ENCODE measurements around the gene BTN1A1. TPM values are rescaled to one million over a fixed set of nuclear protein-coding genes. Genes with fewer than 3 reads are reported as not detected.

BTN1A1 gene
- polyA plus RNA-seq, 2 of the 4 experiments (the other 2 are of a cell fraction) = not detected

- TF ChIP-seq PBX3 (IDR thresholded peaks at IDR 0.05) = no peak
- TF ChIP-seq RFX5 (IDR thresholded peaks at IDR 0.05) = no peak
- no peak for TF ChIP-seq KDM5A (IDR thresholded peaks at IDR 0.05)
- peak; percentile 35; the same call in 1 of the 2 replicates for TF ChIP-seq FOXS1 (CRISPR knock-in tag; IDR thresholded peaks at IDR 0.05)
- no peak for TF ChIP-seq FOSL2 (IDR thresholded peaks at IDR 0.05)
- no peak for TF ChIP-seq FOSL2 (CRISPR knock-in tag; IDR thresholded peaks at IDR 0.05)
- peak; percentile 82 for TF ChIP-seq ATOH8 (CRISPR knock-in tag; IDR thresholded peaks at IDR 0.05; ENCODE audit: low read depth)
- no peak for TF ChIP-seq HEYL (CRISPR knock-in tag; IDR thresholded peaks at IDR 0.05)
Observed at GRCh38 chr6:26520237-26520849, 20.2 kb downstream of the BTN1A1 start (continued).

GRCh38 chr6:26520850-26521599 is 20.9 kb downstream of the BTN1A1 start:
- DNase-seq (ENCODE audit: low read depth in 1 of 2, low spot score in 1 of 2) = peak; percentile 52 to 81
- ChIA-PET CTCF (interaction anchor here (0.6 to 2.2 kb wide), 5 partner anchors 10 to 180 kb away, joined by 3 to 9 read pairs (median 4); no protein-coding TSS in a partner anchor), POLR2A (interaction anchor here (0.7 to 1.0 kb wide), 4 partner anchors 12 to 185 kb away, joined by 3 to 8 read pairs (median 4); no protein-coding TSS in a partner anchor)
- TF ChIP-seq NPAS2 (CRISPR knock-in tag; IDR thresholded peaks at IDR 0.05; ENCODE audit: borderline replicate concordance) (no peak), JUN (IDR thresholded peaks at IDR 0.05) (peak in 1 of 2 experiments; percentile 44; a peak in 1 of 5 replicates), SREBF2 (IDR thresholded peaks at IDR 0.05) (peak; percentile 49), HMGXB4 (CRISPR knock-in tag; IDR thresholded peaks at IDR 0.05; ENCODE audit: borderline replicate concordance) (peak; percentile 74; the same call in 1 of the 2 replicates), POLR2A (IDR thresholded peaks at IDR 0.05; ENCODE audit: low read length) (peak; percentile 67)
- H3K4me3 ChIP-seq = peak overlapping the region; percentile 48
- under 1% methylated on average over 19 of the region's 49 CpGs for WGBS (ENCODE audit: missing lambda C conversion rate)
- FAIRE-seq = no peak
- no peaks in the 10 kb centered on the region for H3K9me3 ChIP-seq
- peaks cover 28% of the 10 kb centered on the region for H3K4me1 ChIP-seq
- peak; percentile 74 to 85 for ATAC-seq
- H3K27ac ChIP-seq = peak overlapping the region; percentile 99
- H3K4me2 ChIP-seq = peak overlapping the region; percentile 80

GRCh38 chr6:26521600-26522391 is 21.7 kb downstream of the BTN1A1 start:
- 3% methylated on average over 6 of the region's 74 CpGs for WGBS (ENCODE audit: missing lambda C conversion rate)
- FAIRE-seq (no peak), ATAC-seq (peak; percentile 93 to 96), DNase-seq (ENCODE audit: low read depth in 1 of 2, low spot score in 1 of 2) (peak; percentile 71 to 90)
- peak overlapping the region; percentile 80 for H3K4me2 ChIP-seq
- CTCF ChIA-PET = interaction anchor here (0.6 to 2.2 kb wide), 6 partner anchors 9 to 180 kb away, joined by 3 to 9 read pairs (median 4); no protein-coding TSS in a partner anchor
- H3K9me3 ChIP-seq = no peaks in the 10 kb centered on the region
- H3K4me3 ChIP-seq = peak overlapping the region; percentile 48
- POLR2A ChIA-PET = interaction anchor here (0.7 to 1.8 kb wide), 5 partner anchors 11 to 185 kb away, joined by 3 to 11 read pairs (median 4); no protein-coding TSS in a partner anchor
- peaks cover 28% of the 10 kb centered on the region for H3K4me1 ChIP-seq
- H3K27ac ChIP-seq = peak overlapping the region; percentile 99
- TF ChIP-seq EHF (CRISPR knock-in tag; IDR thresholded peaks at IDR 0.05) (no peak), RAD21 (conservative IDR thresholded peaks at IDR 0.05 in 1 of 2, IDR thresholded peaks at IDR 0.05 in 1 of 2) (peak; percentile 22 to 46; a peak in 3 of 5 replicates), ZFP36 (IDR thresholded peaks at IDR 0.05; ENCODE audit: borderline replicate concordance, partially characterized antibody) (no peak), HOXB5 (CRISPR knock-in tag; IDR thresholded peaks at IDR 0.05) (0 out of 2 replicates have a peak, but pooled peaks have one; percentile 64), CTCF (IDR thresholded peaks at IDR 0.05) (peak; percentile 46; the same call in 2 of the 3 replicates), HDAC2 (IDR thresholded peaks at IDR 0.05) (no peak), RNF2 (IDR thresholded peaks at IDR 0.05; ENCODE audit: borderline replicate concordance, low read depth) (peak; percentile 43; the same call in 1 of the 2 replicates), EP300 (IDR thresholded peaks at IDR 0.05) (no peak), BHLHE40 (IDR thresholded peaks at IDR 0.05; ENCODE audit: low read depth, low read length) (no peak), RARB (CRISPR knock-in tag; IDR thresholded peaks at IDR 0.05) (no peak), ATOH8 (CRISPR knock-in tag; IDR thresholded peaks at IDR 0.05; ENCODE audit: low read depth) (no peak), FOSB (CRISPR knock-in tag; IDR thresholded peaks at IDR 0.05) (no peak), FOSL2 (IDR thresholded peaks at IDR 0.05) (no peak), FOSL2 (CRISPR knock-in tag; IDR thresholded peaks at IDR 0.05) (peak; percentile 19; the same call in 1 of the 2 replicates), ZNF302 (CRISPR knock-in tag; IDR thresholded peaks at IDR 0.05) (no peak), NPAS2 (CRISPR knock-in tag; IDR thresholded peaks at IDR 0.05; ENCODE audit: borderline replicate concordance) (peak; percentile 27; the same call in 1 of the 2 replicates)
